Tibial artery (tissue), 4 donors: ENCODE results near the gene LANCL3.
"Not testable (repeated sequence)": the region's sequence is repeated elsewhere in the genome, so short reads cannot be mapped to it uniquely, and the experiment has no call there.

Experiments
- DNase-seq, 2 donors: peaks; one replicate each; pipeline ENCODE4 v3.0.0-alpha.2; 2019
- H3K27ac ChIP-seq, 2 donors: fragments of 200-600 bp; sonication (generic) in 1 of 2; 1 replicate in 1 of 2; 2 replicates in 1 of 2; pipeline ENCODE4 v1.5.1; 2018 to 2019; ENCODE audit warnings: mild to moderate bottlenecking in 1 of 2
- H3K27me3 ChIP-seq, 2 donors: fragments of 200-600 bp; sonication (generic) in 1 of 2; one replicate each; pipeline versions ENCODE4 v1.5.1 to v1.6.0; 2016 to 2019
- H3K36me3 ChIP-seq, 3 donors: fragments of 200-600 bp; sonication (generic) in 2 of 3; one replicate each; pipeline ENCODE4 v1.5.1; 2016 to 2019; ENCODE audit warnings: mild to moderate bottlenecking in 2 of 3
- H3K4me1 ChIP-seq, 4 donors: fragments of 200-600 bp; sonication (generic) in 2 of 4; 1 replicate in 3 of 4; 2 replicates in 1 of 4; pipeline ENCODE4 v1.5.1; 2016 to 2019
- H3K4me3 ChIP-seq, 2 donors: fragments of 200-600 bp; sonication (generic) in 1 of 2; 1 replicate in 1 of 2; 2 replicates in 1 of 2; pipeline ENCODE4 v1.5.1; 2018 to 2019; ENCODE audit warnings: mild to moderate bottlenecking in 2 of 2
- H3K9me3 ChIP-seq, 3 donors: fragments of 200-600 bp; sonication (generic) in 1 of 3; one replicate each; pipeline ENCODE4 v1.5.1; 2016 to 2019
- CTCF ChIP-seq, 2 experiments: fragments of 200-600 bp in 1 of 2; fragments of 450-650 bp in 1 of 2; IDR thresholded peaks; one replicate each; pipeline ENCODE4 v1.5.1; 2017 to 2019; ENCODE audit warnings: antibody characterized with exemption in 2 of 2, mild to moderate bottlenecking in 1 of 2, moderate library complexity in 1 of 2
- intact Hi-C: fragments of 100-400 bp; cut with DNase I; formaldehyde crosslinking; loops from one replicate; pipeline ENCODE4 v1.15.0; 2023; ENCODE audit warnings: low total_unique reads

Gene LANCL3

GRCh38 chrX:37553476-37553875, 18.0 kb upstream of the LANCL3 start:
- no peak for DNase-seq
- intact Hi-C loops = no loop called here

GRCh38 chrX:37565254-37565653, 6.2 kb upstream of the LANCL3 start:
- H3K27ac ChIP-seq, intact Hi-C loops, H3K36me3 ChIP-seq, H3K4me3 ChIP-seq, H3K4me1 ChIP-seq, DNase-seq, H3K27me3 ChIP-seq, H3K9me3 ChIP-seq: not testable (repeated sequence)

More at GRCh38 chrX:37553476-37553875, 18.0 kb upstream of the LANCL3 start:
- H3K4me3 ChIP-seq = no peak overlapping the region
- no peaks in the 10 kb centered on the region for H3K27me3 ChIP-seq
- H3K9me3 ChIP-seq = no peaks in the 10 kb centered on the region
- TF ChIP-seq CTCF (IDR thresholded peaks at IDR 0.05) = no peak
- no peak overlapping the region for H3K27ac ChIP-seq
- H3K4me1 ChIP-seq = no peaks in the 10 kb centered on the region
- no peaks in the 10 kb centered on the region for H3K36me3 ChIP-seq

GRCh38 chrX:37570349-37570748, 1.1 kb upstream of the LANCL3 start:
- H3K27me3 ChIP-seq, H3K27ac ChIP-seq, H3K4me3 ChIP-seq, DNase-seq, H3K36me3 ChIP-seq, H3K4me1 ChIP-seq, intact Hi-C loops, H3K9me3 ChIP-seq: not testable (repeated sequence)

- peak; percentile 31 to 42 for TF ChIP-seq CTCF (IDR thresholded peaks at IDR 0.05)
- peak overlapping the region; percentile 53 to 60 for H3K4me3 ChIP-seq
- DNase-seq = peak; percentile 17 to 70
- H3K4me1 ChIP-seq, H3K9me3 ChIP-seq, intact Hi-C loops, H3K36me3 ChIP-seq, H3K27me3 ChIP-seq, H3K27ac ChIP-seq: not testable (repeated sequence)
These were observed 687 bp downstream of the LANCL3 start for GRCh38 chrX:37572108-37572587.

GRCh38 chrX:37573121-37573520, 1.7 kb downstream of the LANCL3 start:
- peak overlapping the region in 1 of 2 donors; percentile 60 for H3K4me3 ChIP-seq
- H3K9me3 ChIP-seq, H3K27me3 ChIP-seq, H3K4me1 ChIP-seq, intact Hi-C loops, DNase-seq, H3K27ac ChIP-seq, H3K36me3 ChIP-seq: not testable (repeated sequence)

GRCh38 chrX:37578045-37578444, 6.6 kb downstream of the LANCL3 start:
- no peak for DNase-seq
- Histone ChIP-seq H3K27me3 (no peaks in the 10 kb centered on the region), H3K4me3 (no peak overlapping the region), H3K4me1 (no peaks in the 10 kb centered on the region), H3K9me3 (no peaks in the 10 kb centered on the region), H3K27ac (no peak overlapping the region), H3K36me3 (no peaks in the 10 kb centered on the region)
- intact Hi-C loops = no loop called here
- no peak for TF ChIP-seq CTCF (IDR thresholded peaks at IDR 0.05)

- no peak overlapping the region for H3K27ac ChIP-seq
- no peaks in the 10 kb centered on the region for H3K27me3 ChIP-seq
- intact Hi-C loops = no loop called here
- DNase-seq = no peak
- TF ChIP-seq CTCF (IDR thresholded peaks at IDR 0.05) = no peak
- no peaks in the 10 kb centered on the region for H3K36me3 ChIP-seq
- H3K4me3 ChIP-seq = no peak overlapping the region
- no peaks in the 10 kb centered on the region for H3K4me1 ChIP-seq
- H3K9me3 ChIP-seq = no peaks in the 10 kb centered on the region
These were observed 8.6 kb downstream of the LANCL3 start for GRCh38 chrX:37580080-37580479.

- intact Hi-C loops, H3K4me3 ChIP-seq, H3K27ac ChIP-seq, DNase-seq, H3K27me3 ChIP-seq, H3K4me1 ChIP-seq, H3K36me3 ChIP-seq, H3K9me3 ChIP-seq: not testable (repeated sequence)
These were observed 15.9 kb downstream of the LANCL3 start for GRCh38 chrX:37587337-37587736.
